D721Med (cell line): Measurements from ENCODE around the gene FCN1.

Experiments used
- DNase-seq: peaks from one replicate; pipeline ENCODE4 v3.0.0; 2011; ENCODE audit warnings: low spot score; ENCODE audit not compliant: insufficient read length
- FAIRE-seq: peaks from 2 replicates; lab custom pipeline; 2011; peaks lifted over from hg19 to GRCh38; lab: Jason Lieb, UNC
- CTCF ChIP-seq: IDR thresholded peaks from 2 replicates; pipeline ENCODE4 v1.5.1; 2012; ENCODE audit warnings: mild to moderate bottlenecking, control low read depth; ENCODE audit not compliant: insufficient read depth; ENCODE audit errors: missing control alignments

Gene FCN1

DNA sequence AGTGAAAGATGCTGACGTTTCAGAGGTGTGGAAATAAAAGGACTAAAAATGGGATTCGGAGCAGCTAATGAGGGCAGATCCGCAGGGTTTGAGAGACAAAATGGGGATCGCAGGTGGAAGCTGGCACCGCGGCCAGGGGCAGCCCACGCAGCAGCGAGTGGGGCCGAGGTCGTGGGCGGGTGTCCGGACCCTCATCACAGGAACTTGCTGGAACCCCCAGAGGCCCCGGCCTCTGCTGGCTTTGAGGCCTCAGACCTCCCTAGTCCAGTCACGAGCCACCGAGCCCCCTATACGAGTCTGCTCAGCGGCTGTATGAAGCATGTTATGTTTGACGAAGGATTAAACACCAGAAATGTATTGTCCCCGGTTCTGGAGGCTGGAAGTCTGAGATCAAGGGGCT, 45.8 kb upstream of the FCN1 start:
- FAIRE-seq (no peak), DNase-seq (no peak)

DNA sequence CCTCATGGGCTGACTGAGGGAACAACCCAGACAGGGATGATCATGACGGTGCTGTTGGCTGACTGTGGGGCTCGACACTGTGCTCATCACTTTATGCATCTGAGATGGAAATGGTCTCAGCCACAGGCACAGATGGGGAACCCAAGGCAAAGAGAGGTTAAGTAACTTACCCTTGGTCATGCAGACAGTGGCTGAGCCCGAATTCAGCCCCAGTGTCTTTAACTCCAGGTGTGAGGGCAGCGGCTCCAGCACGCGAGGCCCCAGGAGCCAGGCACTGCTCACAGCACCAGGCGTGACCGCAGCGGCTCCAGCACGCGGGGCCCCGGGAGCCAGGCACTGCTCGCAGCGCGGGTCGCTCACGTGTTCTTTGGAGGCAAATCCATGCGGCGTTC, 45.3 kb upstream of the FCN1 start:
- no peak for DNase-seq
- no peak for TF ChIP-seq CTCF
- no peak for FAIRE-seq

More for the DNA sequence above, 45.8 kb upstream of the FCN1 start:
- TF ChIP-seq CTCF: no peak

- no peak for TF ChIP-seq CTCF
- no peak for FAIRE-seq
- no peak for DNase-seq
Measured at GRCh38 chr9:134962065-134962972, 44.6 kb upstream of the FCN1 start.

- DNase-seq (no peak), FAIRE-seq (no peak)
- TF ChIP-seq CTCF: no peak
Measured at GRCh38 chr9:134961331-134962064, 43.8 kb upstream of the FCN1 start.

- DNase-seq (no peak), FAIRE-seq (no peak)
- TF ChIP-seq CTCF: no peak
Measured at GRCh38 chr9:134960701-134961181, 43.0 kb upstream of the FCN1 start.

- TF ChIP-seq CTCF: no peak
Measured at GRCh38 chr9:134959971-134960310, 42.2 kb upstream of the FCN1 start.

More at GRCh38 chr9:134959971-134960310, 42.2 kb upstream of the FCN1 start:
- DNase-seq (no peak), FAIRE-seq (no peak)
